Measurements from ENCODE around the gene KDM4B. TPM values are rescaled to one million over a fixed set of nuclear protein-coding genes. Genes with fewer than 3 reads are reported as not detected.

The KDM4B gene
- total and polyA plus RNA-seq, 2 of the 8 experiments (the other 6 are each of a cell fraction or from before 2014, with no cell fraction given), result 12.0 to 31.9 TPM

DNA sequence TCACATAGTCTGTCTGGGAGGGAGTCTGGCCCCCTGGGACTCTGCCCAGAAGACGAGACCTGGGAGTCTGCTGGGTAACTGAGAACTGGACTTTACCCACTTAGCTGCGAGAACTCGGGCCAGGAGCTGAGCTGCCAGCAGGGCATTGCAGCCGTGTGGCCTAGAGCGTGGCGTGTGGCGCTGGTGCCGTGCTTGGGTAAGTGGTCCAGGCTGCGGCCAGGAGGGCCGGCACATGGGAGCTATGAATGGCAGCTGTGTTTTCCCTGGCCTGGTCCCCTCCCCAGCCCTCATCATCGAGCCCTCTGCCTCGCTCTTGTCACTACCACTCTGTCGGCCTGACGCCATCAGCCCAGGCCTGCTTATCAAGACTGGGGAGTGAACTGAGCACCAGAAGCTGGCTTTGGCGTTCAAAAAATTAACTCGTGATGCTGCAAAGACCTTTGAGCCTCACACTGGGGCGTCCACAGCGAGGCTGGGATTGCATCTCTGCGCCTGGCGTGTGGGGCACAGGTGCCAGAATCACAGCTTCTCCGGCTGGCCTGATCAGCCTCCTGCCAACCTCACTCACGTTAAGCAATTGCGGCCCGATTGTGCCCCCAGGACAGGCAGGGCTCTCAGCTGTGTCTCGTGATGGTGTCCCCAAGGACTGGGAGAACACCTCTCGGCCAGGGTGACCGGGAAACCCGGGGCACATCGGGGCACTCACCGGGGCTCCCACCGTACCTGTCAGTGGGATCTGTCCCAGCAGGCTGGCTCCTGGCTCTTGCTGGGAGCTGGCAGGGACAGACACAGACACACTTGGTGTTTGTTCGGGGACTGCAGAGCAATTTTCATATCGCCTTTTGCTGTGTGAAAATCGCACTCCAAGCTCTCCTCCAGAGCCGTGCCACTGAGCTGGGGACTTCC, 85.9 kb downstream of the KDM4B start (continued):
- TF ChIP-seq ASH2L (IDR thresholded peaks at IDR 0.05; ENCODE audit: low read length), result no peak
- no peak for TF ChIP-seq HDAC2 (IDR thresholded peaks at IDR 0.05; ENCODE audit: borderline replicate concordance in 1 of 2, low read depth in 2 of 2, low read length in 2 of 2)
- no peak for TF ChIP-seq PHF8 (conservative IDR thresholded peaks at IDR 0.05; ENCODE audit: low read depth, low read length)
- no peak for TF ChIP-seq RBBP5 (IDR thresholded peaks at IDR 0.05; ENCODE audit: borderline replicate concordance, low read depth, low read length)
- TF ChIP-seq TCF12 (IDR thresholded peaks at IDR 0.05; ENCODE audit: low read depth, low read length), result no peak
- no peak for TF ChIP-seq GTF2F1 (IDR thresholded peaks at IDR 0.05; ENCODE audit: borderline replicate concordance, low read depth, low read length)
- no peak for TF ChIP-seq EP300 (IDR thresholded peaks at IDR 0.05; ENCODE audit: borderline replicate concordance in 1 of 2, low read depth in 2 of 2, low read length in 2 of 2)
- no peak for TF ChIP-seq USF2 (IDR thresholded peaks at IDR 0.05; ENCODE audit: low read length)
- no peak for TF ChIP-seq BCL11A (IDR thresholded peaks at IDR 0.05; ENCODE audit: low read depth in 2 of 2, low read length in 2 of 2)
- TF ChIP-seq SP4 (IDR thresholded peaks at IDR 0.05; ENCODE audit: low read length), result no peak
- no peak for TF ChIP-seq RXRA (IDR thresholded peaks at IDR 0.05; ENCODE audit: insufficient read depth, low read depth, low read length)
- TF ChIP-seq RAD21 (IDR thresholded peaks at IDR 0.05 in 1 of 2, conservative IDR thresholded peaks at IDR 0.05 in 1 of 2; ENCODE audit: low read depth in 2 of 2, low read length in 2 of 2), result no peak
- TF ChIP-seq TEAD4 (IDR thresholded peaks at IDR 0.05; ENCODE audit: low read depth, low read length), result no peak
- no peak for TF ChIP-seq CHD1 (IDR thresholded peaks at IDR 0.05; ENCODE audit: low read depth, low read length)
